ENCODE measurements around the gene RPL28.

GRCh38 chr19:55368106-55368505, 17.6 kb upstream of the RPL28 start:
- TF ChIP-seq, protein P1, sequence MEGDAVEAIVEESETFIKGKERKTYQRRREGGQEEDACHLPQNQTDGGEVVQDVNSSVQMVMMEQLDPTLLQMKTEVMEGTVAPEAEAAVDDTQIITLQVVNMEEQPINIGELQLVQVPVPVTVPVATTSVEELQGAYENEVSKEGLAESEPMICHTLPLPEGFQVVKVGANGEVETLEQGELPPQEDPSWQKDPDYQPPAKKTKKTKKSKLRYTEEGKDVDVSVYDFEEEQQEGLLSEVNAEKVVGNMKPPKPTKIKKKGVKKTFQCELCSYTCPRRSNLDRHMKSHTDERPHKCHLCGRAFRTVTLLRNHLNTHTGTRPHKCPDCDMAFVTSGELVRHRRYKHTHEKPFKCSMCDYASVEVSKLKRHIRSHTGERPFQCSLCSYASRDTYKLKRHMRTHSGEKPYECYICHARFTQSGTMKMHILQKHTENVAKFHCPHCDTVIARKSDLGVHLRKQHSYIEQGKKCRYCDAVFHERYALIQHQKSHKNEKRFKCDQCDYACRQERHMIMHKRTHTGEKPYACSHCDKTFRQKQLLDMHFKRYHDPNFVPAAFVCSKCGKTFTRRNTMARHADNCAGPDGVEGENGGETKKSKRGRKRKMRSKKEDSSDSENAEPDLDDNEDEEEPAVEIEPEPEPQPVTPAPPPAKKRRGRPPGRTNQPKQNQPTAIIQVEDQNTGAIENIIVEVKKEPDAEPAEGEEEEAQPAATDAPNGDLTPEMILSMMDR (IDR thresholded peaks at IDR 0.05) = no peak
- TF ChIP-seq EP300 (IDR thresholded peaks at IDR 0.05) (no peak), POLR2A (IDR thresholded peaks at IDR 0.05) (no peak), POLR2AphosphoS5 (IDR thresholded peaks at IDR 0.05) (no peak)
